ENCODE results near the gene SLC6A7.
A peak's percentile ranks its signal among the peaks of the same experiment; 100 is the strongest.

The SLC6A7 gene

DNA sequence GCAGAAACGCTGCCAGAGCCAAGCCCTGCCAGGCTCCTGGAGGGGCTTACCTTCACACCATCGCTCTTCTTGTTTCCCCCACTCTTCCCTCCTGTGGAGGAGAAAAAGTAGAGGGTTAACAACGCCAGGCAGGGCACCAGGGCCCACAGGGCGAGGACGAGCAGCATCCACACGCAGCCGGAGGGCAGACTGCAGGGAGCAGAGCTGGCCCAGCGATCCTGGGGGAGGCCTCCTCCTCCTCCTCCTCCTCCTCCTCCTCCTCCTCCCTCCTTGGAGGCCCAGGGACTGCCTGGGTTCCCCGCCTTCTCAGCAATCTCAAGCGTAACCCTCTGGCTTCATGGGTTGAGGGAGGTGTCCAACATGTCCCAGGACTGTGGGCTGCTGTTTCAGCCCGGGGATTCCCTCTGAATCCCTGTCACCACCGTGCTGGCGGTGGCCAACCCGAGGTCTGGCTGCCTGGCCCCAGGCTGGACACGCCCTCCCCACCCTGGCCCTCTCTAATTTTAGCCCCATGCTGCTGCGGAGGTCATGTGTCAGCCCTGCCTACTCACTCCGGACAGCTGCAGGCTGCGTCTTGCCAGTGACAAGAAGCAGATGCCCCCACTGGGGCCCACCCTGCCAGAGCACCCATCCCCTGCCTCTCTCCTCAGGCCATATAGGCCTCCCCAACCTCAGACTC lies 55.4 kb downstream of the SLC6A7 start:
- Histone ChIP-seq H3K14ac (ENCODE audit: low read length in 2 of 2) (peak overlapping the region in 1 of 2 experiments; percentile 68), H2AK5ac (ENCODE audit: low read length, severe bottlenecking) (no peak overlapping the region), H3K27me3 (ENCODE audit: control insufficient read depth in 1 of 2, insufficient read depth in 1 of 2, low read length in 2 of 2) (no peaks in the 10 kb centered on the region), H3K36me3 (ENCODE audit: control insufficient read depth in 1 of 2, insufficient read depth in 2 of 2, low read depth in 1 of 2, low read length in 2 of 2) (peaks cover 0 to 21% of the 10 kb centered on the region in 2 experiments), H4K91ac (ENCODE audit: low read length) (peak overlapping the region; percentile 43), H4K8ac (ENCODE audit: low read length) (peak overlapping the region; percentile 59), H2BK120ac (ENCODE audit: low read depth, low read length) (no peak overlapping the region), H2BK5ac (ENCODE audit: low read depth, low read length, poor library complexity, severe bottlenecking) (no peak overlapping the region), H2BK12ac (ENCODE audit: low read length in 2 of 2) (peak overlapping the region in 1 of 2 experiments; percentile 95), H3K79me1 (replicated peaks; ENCODE audit: low read length, poor library complexity, severe bottlenecking) (no peaks in the 10 kb centered on the region), H3K4ac (ENCODE audit: low read depth in 1 of 2, low read length in 2 of 2) (peak overlapping the region; percentile 42 to 60), H3K4me2 (ENCODE audit: low read length, poor library complexity, severe bottlenecking) (no peak overlapping the region), H2BK15ac (ENCODE audit: low read depth, poor library complexity, severe bottlenecking) (no peak overlapping the region), H2AFZ (ENCODE audit: low read depth, low read length) (peak overlapping the region; percentile 40), H3K4me3 (ENCODE audit: insufficient read depth in 1 of 2, low read depth in 1 of 2, low read length in 2 of 2) (peak overlapping the region in 1 of 2 experiments; percentile 44), H3K18ac (ENCODE audit: low read depth in 1 of 2, low read length in 2 of 2) (peak overlapping the region; percentile 23 to 90), H3K23ac (ENCODE audit: low read length in 2 of 2) (no peak overlapping the region), H3K4me1 (ENCODE audit: control insufficient read depth, insufficient read depth, low read depth, low read length) (peaks cover 9% of the 10 kb centered on the region), H3K9me3 (ENCODE audit: control insufficient read depth, low read length) (no peaks in the 10 kb centered on the region), H3K9ac (ENCODE audit: low read length) (peak overlapping the region; percentile 43), H3K27ac (ENCODE audit: low read length, poor library complexity, severe bottlenecking) (no peak overlapping the region)
- peak; percentile 86 for DNase-seq
- 22% methylated on average over 15 of the region's 18 CpGs for WGBS

DNA sequence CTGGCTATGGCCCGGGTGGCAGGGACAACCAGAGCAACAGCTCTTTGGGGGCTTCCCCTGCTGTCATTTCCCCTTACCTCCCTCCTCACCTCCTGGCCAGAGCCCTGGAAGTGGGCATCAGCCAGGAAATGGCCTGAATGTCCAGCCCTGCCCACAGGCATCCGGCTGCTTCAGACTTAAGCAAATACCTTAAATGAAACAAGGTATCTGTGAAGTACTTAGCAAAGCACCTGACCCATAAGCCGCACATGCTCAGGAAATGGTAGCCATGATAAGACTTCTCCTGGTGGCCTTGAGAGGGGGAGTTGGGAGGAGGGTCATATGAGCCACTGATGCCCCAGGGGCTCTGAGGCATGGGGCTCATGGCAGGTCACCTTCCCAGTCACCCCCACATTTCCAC lies 55.9 kb downstream of the SLC6A7 start:
- H3K4me3 ChIP-seq (ENCODE audit: insufficient read depth in 1 of 2, low read depth in 1 of 2, low read length in 2 of 2), result no peak overlapping the region
- no peak overlapping the region for H3K27ac ChIP-seq (ENCODE audit: low read length, poor library complexity, severe bottlenecking)
- H3K79me1 ChIP-seq (replicated peaks; ENCODE audit: low read length, poor library complexity, severe bottlenecking), result no peaks in the 10 kb centered on the region
- H3K18ac ChIP-seq (ENCODE audit: low read depth in 1 of 2, low read length in 2 of 2), result peak overlapping the region; percentile 52 to 61
- peaks cover 9% of the 10 kb centered on the region for H3K4me1 ChIP-seq (ENCODE audit: control insufficient read depth, insufficient read depth, low read depth, low read length)
- no peak overlapping the region for H2BK15ac ChIP-seq (ENCODE audit: low read depth, poor library complexity, severe bottlenecking)
- peak overlapping the region in 1 of 2 experiments; percentile 95 for H2BK12ac ChIP-seq (ENCODE audit: low read length in 2 of 2)
- peaks cover 0 to 26% of the 10 kb centered on the region in 2 experiments for H3K36me3 ChIP-seq (ENCODE audit: control insufficient read depth in 1 of 2, insufficient read depth in 2 of 2, low read depth in 1 of 2, low read length in 2 of 2)
- H3K9ac ChIP-seq (ENCODE audit: low read length), result peak overlapping the region; percentile 26
- H2AFZ ChIP-seq (ENCODE audit: low read depth, low read length), result no peak overlapping the region
- H4K91ac ChIP-seq (ENCODE audit: low read length), result no peak overlapping the region
- H2BK120ac ChIP-seq (ENCODE audit: low read depth, low read length), result no peak overlapping the region
- no peaks in the 10 kb centered on the region for H3K9me3 ChIP-seq (ENCODE audit: control insufficient read depth, low read length)
- no peak overlapping the region for H2BK5ac ChIP-seq (ENCODE audit: low read depth, low read length, poor library complexity, severe bottlenecking)
- H3K23ac ChIP-seq (ENCODE audit: low read length in 2 of 2), result no peak overlapping the region
- no peak overlapping the region for H3K4ac ChIP-seq (ENCODE audit: low read depth in 1 of 2, low read length in 2 of 2)
- no peak for DNase-seq
- H2AK5ac ChIP-seq (ENCODE audit: low read length, severe bottlenecking), result no peak overlapping the region
- no peak overlapping the region for H3K4me2 ChIP-seq (ENCODE audit: low read length, poor library complexity, severe bottlenecking)
- no peak overlapping the region for H3K14ac ChIP-seq (ENCODE audit: low read length in 2 of 2)
- no peaks in the 10 kb centered on the region for H3K27me3 ChIP-seq (ENCODE audit: control insufficient read depth in 1 of 2, insufficient read depth in 1 of 2, low read length in 2 of 2)
- 73% methylated on average over 2 of the region's 3 CpGs for WGBS
- peak overlapping the region; percentile 3 for H4K8ac ChIP-seq (ENCODE audit: low read length)

DNA sequence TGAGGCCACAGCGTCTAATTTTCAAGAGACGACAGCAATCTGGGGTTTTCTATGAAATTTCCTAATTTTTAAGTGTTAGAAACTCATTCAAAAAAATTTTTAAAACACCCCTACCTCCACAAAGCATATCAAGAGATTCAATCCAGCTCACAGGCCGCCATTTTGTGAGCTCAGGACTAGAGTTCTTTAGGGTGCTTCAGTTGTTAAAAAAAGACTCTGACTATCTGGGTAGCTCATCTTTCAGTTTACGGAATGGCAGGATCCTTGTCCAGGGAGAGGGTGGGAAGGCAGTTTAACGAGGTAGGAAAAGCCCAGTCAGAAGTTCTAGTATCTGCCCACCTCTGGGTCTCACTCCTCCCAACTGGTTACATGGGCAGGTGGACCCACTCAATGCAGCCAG lies 56.6 kb downstream of the SLC6A7 start:
- Histone ChIP-seq H2BK5ac (ENCODE audit: low read depth, low read length, poor library complexity, severe bottlenecking) (no peak overlapping the region), H4K91ac (ENCODE audit: low read length) (no peak overlapping the region), H3K27ac (ENCODE audit: low read length, poor library complexity, severe bottlenecking) (no peak overlapping the region), H3K4me2 (ENCODE audit: low read length, poor library complexity, severe bottlenecking) (no peak overlapping the region), H4K8ac (ENCODE audit: low read length) (no peak overlapping the region), H3K36me3 (ENCODE audit: control insufficient read depth in 1 of 2, insufficient read depth in 2 of 2, low read depth in 1 of 2, low read length in 2 of 2) (peaks cover 0 to 26% of the 10 kb centered on the region in 2 experiments), H3K14ac (ENCODE audit: low read length in 2 of 2) (no peak overlapping the region), H3K9me3 (ENCODE audit: control insufficient read depth, low read length) (no peaks in the 10 kb centered on the region), H3K9ac (ENCODE audit: low read length) (no peak overlapping the region), H3K79me1 (replicated peaks; ENCODE audit: low read length, poor library complexity, severe bottlenecking) (no peaks in the 10 kb centered on the region), H3K27me3 (ENCODE audit: control insufficient read depth in 1 of 2, insufficient read depth in 1 of 2, low read length in 2 of 2) (no peaks in the 10 kb centered on the region), H2BK120ac (ENCODE audit: low read depth, low read length) (no peak overlapping the region), H3K4me3 (ENCODE audit: insufficient read depth in 1 of 2, low read depth in 1 of 2, low read length in 2 of 2) (no peak overlapping the region), H3K18ac (ENCODE audit: low read depth in 1 of 2, low read length in 2 of 2) (peak overlapping the region in 1 of 2 experiments; percentile 61), H3K4ac (ENCODE audit: low read depth in 1 of 2, low read length in 2 of 2) (no peak overlapping the region), H2BK12ac (ENCODE audit: low read length in 2 of 2) (peak overlapping the region in 1 of 2 experiments; percentile 55), H2AFZ (ENCODE audit: low read depth, low read length) (no peak overlapping the region), H3K23ac (ENCODE audit: low read length in 2 of 2) (no peak overlapping the region), H2AK5ac (ENCODE audit: low read length, severe bottlenecking) (no peak overlapping the region), H3K4me1 (ENCODE audit: control insufficient read depth, insufficient read depth, low read depth, low read length) (peaks cover 9% of the 10 kb centered on the region), H2BK15ac (ENCODE audit: low read depth, poor library complexity, severe bottlenecking) (no peak overlapping the region)
- whole genome bisulfite sequencing, result 94% methylated on average over 5 of the region's 5 CpGs
- DNase-seq, result no peak

DNA sequence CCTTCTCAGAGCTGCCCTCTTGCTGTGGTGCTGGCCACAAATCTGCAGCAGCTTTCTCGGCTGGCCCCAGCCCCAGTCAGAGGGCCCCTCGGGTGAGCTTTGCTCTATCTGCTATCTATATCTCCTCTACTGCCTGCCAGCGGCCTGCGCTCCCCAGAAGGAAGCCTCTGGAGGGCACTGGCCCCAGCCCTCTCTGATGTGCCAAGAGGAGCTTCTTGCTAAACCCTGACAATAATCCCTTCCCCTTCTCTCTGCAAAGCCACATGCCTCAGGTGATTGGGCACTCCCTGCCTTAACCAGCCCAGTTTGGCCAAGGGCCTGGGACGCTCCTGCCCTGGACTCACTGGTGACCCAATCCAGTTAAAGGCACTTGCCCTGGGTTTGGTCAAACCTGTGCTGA lies 57.0 kb downstream of the SLC6A7 start:
- H2AFZ ChIP-seq (ENCODE audit: low read depth, low read length), result no peak overlapping the region
- H3K18ac ChIP-seq (ENCODE audit: low read depth in 1 of 2, low read length in 2 of 2), result no peak overlapping the region
- no peak overlapping the region for H2BK120ac ChIP-seq (ENCODE audit: low read depth, low read length)
- peak overlapping the region; percentile 57 for H2BK15ac ChIP-seq (ENCODE audit: low read depth, poor library complexity, severe bottlenecking)
- H3K4me3 ChIP-seq (ENCODE audit: insufficient read depth in 1 of 2, low read depth in 1 of 2, low read length in 2 of 2), result no peak overlapping the region
- H3K4me2 ChIP-seq (ENCODE audit: low read length, poor library complexity, severe bottlenecking), result no peak overlapping the region
- peak overlapping the region in 1 of 2 experiments; percentile 15 for H2BK12ac ChIP-seq (ENCODE audit: low read length in 2 of 2)
- no peak overlapping the region for H3K14ac ChIP-seq (ENCODE audit: low read length in 2 of 2)
- H3K36me3 ChIP-seq (ENCODE audit: control insufficient read depth in 1 of 2, insufficient read depth in 2 of 2, low read depth in 1 of 2, low read length in 2 of 2), result peaks cover 0 to 26% of the 10 kb centered on the region in 2 experiments
- no peaks in the 10 kb centered on the region for H3K79me1 ChIP-seq (replicated peaks; ENCODE audit: low read length, poor library complexity, severe bottlenecking)
- 95% methylated on average over 5 of the region's 5 CpGs for WGBS
- no peak for DNase-seq
- H4K8ac ChIP-seq (ENCODE audit: low read length), result no peak overlapping the region
- H3K9ac ChIP-seq (ENCODE audit: low read length), result no peak overlapping the region
- H2AK5ac ChIP-seq (ENCODE audit: low read length, severe bottlenecking), result no peak overlapping the region
- peak overlapping the region; percentile 62 for H4K91ac ChIP-seq (ENCODE audit: low read length)
- H3K23ac ChIP-seq (ENCODE audit: low read length in 2 of 2), result no peak overlapping the region
- no peaks in the 10 kb centered on the region for H3K27me3 ChIP-seq (ENCODE audit: control insufficient read depth in 1 of 2, insufficient read depth in 1 of 2, low read length in 2 of 2)
- H3K4me1 ChIP-seq (ENCODE audit: control insufficient read depth, insufficient read depth, low read depth, low read length), result peaks cover 9% of the 10 kb centered on the region
- no peak overlapping the region for H3K4ac ChIP-seq (ENCODE audit: low read depth in 1 of 2, low read length in 2 of 2)
- no peak overlapping the region for H2BK5ac ChIP-seq (ENCODE audit: low read depth, low read length, poor library complexity, severe bottlenecking)
- H3K27ac ChIP-seq (ENCODE audit: low read length, poor library complexity, severe bottlenecking), result no peak overlapping the region
- H3K9me3 ChIP-seq (ENCODE audit: control insufficient read depth, low read length), result no peaks in the 10 kb centered on the region
